Measurements from ENCODE around the gene PBX4.

Gene PBX4

GRCh38 chr19:19548915-19549759, 69.3 kb downstream of the PBX4 start:
- H3K27ac ChIP-seq, result no peak overlapping the region
- TF ChIP-seq ZFX (IDR thresholded peaks at IDR 0.05; ENCODE audit: borderline replicate concordance), result no peak
- no peak for TF ChIP-seq CTCF (IDR thresholded peaks at IDR 0.05)

- no peak for TF ChIP-seq CTCF (IDR thresholded peaks at IDR 0.05)
- no peak overlapping the region for H3K27ac ChIP-seq
These were observed 70.7 kb downstream of the PBX4 start for GRCh38 chr19:19547674-19548336.

- H3K27ac ChIP-seq, result no peak overlapping the region
- TF ChIP-seq CTCF (IDR thresholded peaks at IDR 0.05) (no peak), ZFX (IDR thresholded peaks at IDR 0.05; ENCODE audit: borderline replicate concordance) (no peak)
These were observed 71.7 kb downstream of the PBX4 start for GRCh38 chr19:19546751-19547162.

- H3K27ac ChIP-seq, result no peak overlapping the region
- TF ChIP-seq CTCF (IDR thresholded peaks at IDR 0.05), result no peak
- TF ChIP-seq ZFX (IDR thresholded peaks at IDR 0.05; ENCODE audit: borderline replicate concordance), result no peak
These were observed 72.8 kb downstream of the PBX4 start for GRCh38 chr19:19545707-19546106.

GRCh38 chr19:19544954-19545591, 73.4 kb downstream of the PBX4 start:
- no peak for TF ChIP-seq ZFX (IDR thresholded peaks at IDR 0.05; ENCODE audit: borderline replicate concordance)
- no peak for TF ChIP-seq CTCF (IDR thresholded peaks at IDR 0.05)
- H3K27ac ChIP-seq, result no peak overlapping the region

- no peak overlapping the region for H3K27ac ChIP-seq
- TF ChIP-seq ZFX (IDR thresholded peaks at IDR 0.05; ENCODE audit: borderline replicate concordance), result no peak
These were observed 74.1 kb downstream of the PBX4 start for GRCh38 chr19:19544257-19544953.

- TF ChIP-seq ZFX (IDR thresholded peaks at IDR 0.05; ENCODE audit: borderline replicate concordance) (no peak), CTCF (IDR thresholded peaks at IDR 0.05) (no peak)
- no peak overlapping the region for H3K27ac ChIP-seq
These were observed 74.8 kb downstream of the PBX4 start for GRCh38 chr19:19543640-19544039.
